Measurements from ENCODE around the gene FTCDNL1. TPM values are rescaled to one million over a fixed set of nuclear protein-coding genes. Genes with fewer than 3 reads are reported as not detected.

Gene FTCDNL1
- total RNA-seq, 1 experiment from 2014 or later = 2.0 TPM

GRCh38 chr2:199777315-199777714, 73.7 kb downstream of the FTCDNL1 start:
- Histone ChIP-seq H3K56ac (ENCODE audit: insufficient read length, low read depth, low read length) (no peak overlapping the region), H2BK15ac (ENCODE audit: low read depth, low read length) (no peak overlapping the region), H3K4me1 (ENCODE audit: insufficient read depth, low read length) (no peaks in the 10 kb centered on the region), H2BK120ac (ENCODE audit: low read depth, low read length, poor library complexity, severe bottlenecking) (no peak overlapping the region), H2AK5ac (ENCODE audit: insufficient read length, low read length) (no peak overlapping the region), H3K79me1 (ENCODE audit: insufficient read depth, low read depth, low read length, poor library complexity, severe bottlenecking) (no peaks in the 10 kb centered on the region), H3T11ph (ENCODE audit: low read length) (no peak overlapping the region), H4K91ac (ENCODE audit: insufficient read length, low read depth, low read length) (no peak overlapping the region), H4K8ac (replicated peaks; ENCODE audit: insufficient read length, low read depth, low read length) (no peak overlapping the region), H3K14ac (ENCODE audit: insufficient read depth, low read length) (no peak overlapping the region), H3K9me3 (ENCODE audit: control insufficient read depth, low read depth, low read length) (peaks cover 9% of the 10 kb centered on the region), H4K5ac (ENCODE audit: insufficient read length, low read depth, low read length) (no peak overlapping the region), H3K27ac (ENCODE audit: insufficient read length, low read depth, low read length) (no peak overlapping the region), H3K27me3 (ENCODE audit: insufficient read depth, low read length) (no peaks in the 10 kb centered on the region), H4K20me1 (ENCODE audit: control insufficient read depth, insufficient read depth, insufficient read length) (no peaks in the 10 kb centered on the region), H3K23me2 (ENCODE audit: insufficient read length, low read depth, low read length, poor library complexity, severe bottlenecking) (no peaks in the 10 kb centered on the region), H3K79me2 (ENCODE audit: insufficient read depth, low read length) (no peaks in the 10 kb centered on the region; the same call in 1 of the 2 replicates), H2BK12ac (ENCODE audit: insufficient read length, low read depth, low read length) (no peak overlapping the region), H2BK20ac (ENCODE audit: low read depth, low read length, poor library complexity, severe bottlenecking) (no peak overlapping the region), H2BK5ac (ENCODE audit: insufficient read length, low read length) (no peak overlapping the region), H3K4ac (ENCODE audit: low read depth, low read length) (no peak overlapping the region), H3K18ac (ENCODE audit: insufficient read length, low read depth, low read length) (no peak overlapping the region), H3K4me2 (ENCODE audit: insufficient read depth, insufficient read length, low read length) (no peak overlapping the region), H2AFZ (ENCODE audit: low read length) (no peak overlapping the region), H3K23ac (ENCODE audit: insufficient read length, low read depth, low read length) (no peak overlapping the region), H3K9ac (ENCODE audit: extremely low read depth, insufficient read length, low read length) (no peak overlapping the region)
- Mint-ChIP-seq H3K27ac (no peak overlapping the region), H3K4me3 (no peak overlapping the region), H3K36me3 (ENCODE audit: insufficient read depth in 1 of 3, low read depth in 3 of 3) (peaks cover 2 to 10% (median 9%) of the 10 kb centered on the region in 3 experiments; a peak in 5 of 7 replicates), H3K27me3 (ENCODE audit: low read depth) (peaks cover 2% of the 10 kb centered on the region), H3K9me3 (peaks cover 16 to 17% of the 10 kb centered on the region in 2 experiments; a peak in 4 of 5 replicates), H3K4me1 (no peaks in the 10 kb centered on the region)
- WGBS (ENCODE audit: extremely low coverage, insufficient read length, low lambda C conversion rate) = no CpG with 5 or more reads among the region's 1 CpG
- TF ChIP-seq CTCF (conservative IDR thresholded peaks at IDR 0.05) = no peak
- no peak for DNase-seq

All from H9 (cell line).